GM12878 (cell line): ENCODE data around the gene TNFRSF11A. TPM values are rescaled to one million over a fixed set of nuclear protein-coding genes. Genes with fewer than 3 reads are reported as not detected.

Source experiments
- BRCA1 ChIP-seq: IDR thresholded peaks from 2 replicates; pipeline ENCODE4 v1.6.1; 2011; ENCODE audit warnings: low read depth, low read length, improper control_type of control experiment
- CHD4 ChIP-seq: fragments of 200-600 bp; sonication (generic); IDR thresholded peaks from 2 replicates; pipeline ENCODE4 v1.6.1; 2016; ENCODE audit warnings: mild to moderate bottlenecking
- EGR1 ChIP-seq, 2 experiments: IDR thresholded peaks; 1 replicate in 1 of 2; 2 replicates in 1 of 2; pipeline ENCODE4 v1.6.1; 2011 to 2012; ENCODE audit warnings: low read depth in 2 of 2, low read length in 2 of 2, borderline replicate concordance in 1 of 2, mild to moderate bottlenecking in 1 of 2, moderate library complexity in 1 of 2
- ETV6 ChIP-seq, 2 experiments: fragments of 450-650 bp in 1 of 2; IDR thresholded peaks in 1 of 2; conservative IDR thresholded peaks in 1 of 2; 2 replicates each; pipeline ENCODE4 v1.6.1; 2014; ENCODE audit warnings: antibody characterized with exemption in 1 of 2, borderline replicate concordance in 1 of 2, low read depth in 1 of 2, mild to moderate bottlenecking in 1 of 2, moderate library complexity in 1 of 2
- IKZF1 ChIP-seq: fragments of 450-650 bp; conservative IDR thresholded peaks from 2 replicates; pipeline ENCODE4 v1.6.1; 2017; ENCODE audit warnings: antibody characterized with exemption, mild to moderate bottlenecking
- MTA3 ChIP-seq: IDR thresholded peaks from 2 replicates; pipeline ENCODE4 v1.6.1; 2012; ENCODE audit warnings: low read length, inconsistent platforms, borderline replicate concordance
- MYC ChIP-seq: IDR thresholded peaks from 2 replicates; pipeline ENCODE4 v1.6.1; 2011; ENCODE audit warnings: mild to moderate bottlenecking, low read length, moderate library complexity, inconsistent platforms; ENCODE audit not compliant: insufficient read depth, insufficient replicate concordance, insufficient read length, severe bottlenecking
- NFIC ChIP-seq: IDR thresholded peaks from 2 replicates; pipeline ENCODE4 v1.6.1; 2012; ENCODE audit warnings: low read depth, mild to moderate bottlenecking, inconsistent platforms, low read length, moderate library complexity
- NR2C2 ChIP-seq: IDR thresholded peaks from 2 replicates; pipeline ENCODE4 v1.6.1; 2011; ENCODE audit warnings: borderline replicate concordance, low read depth; ENCODE audit not compliant: control insufficient read depth, insufficient read length
- POU2F2 ChIP-seq: IDR thresholded peaks from 3 replicates; pipeline ENCODE4 v1.6.1; 2011; ENCODE audit warnings: low read depth, mild to moderate bottlenecking, low read length, borderline replicate concordance
- RCOR1 ChIP-seq: conservative IDR thresholded peaks from 2 replicates; pipeline ENCODE4 v1.6.1; 2012; ENCODE audit warnings: low read depth, low read length, improper control_type of control experiment
- SMAD1 ChIP-seq: fragments of 450-650 bp; IDR thresholded peaks from 2 replicates; pipeline ENCODE4 v1.6.1; 2018; ENCODE audit warnings: mild to moderate bottlenecking, low read depth; ENCODE audit not compliant: partially characterized antibody
- STAT1 ChIP-seq: fragments of 450-650 bp; conservative IDR thresholded peaks from 2 replicates; pipeline ENCODE4 v1.6.1; 2014; ENCODE audit warnings: antibody characterized with exemption, mild to moderate bottlenecking
- TCF3 ChIP-seq: IDR thresholded peaks from 2 replicates; pipeline ENCODE4 v1.6.1; 2012; ENCODE audit warnings: low read depth, mild to moderate bottlenecking, low read length, borderline replicate concordance; ENCODE audit not compliant: insufficient read depth
- ZNF217 ChIP-seq: fragments of 450-650 bp; IDR thresholded peaks from 2 replicates; pipeline ENCODE4 v1.6.1; 2017; ENCODE audit warnings: antibody characterized with exemption, mild to moderate bottlenecking
- ZNF622 ChIP-seq: fragments of 450-650 bp; IDR thresholded peaks from 2 replicates; pipeline ENCODE4 v1.6.1; 2017; ENCODE audit warnings: mild to moderate bottlenecking, inconsistent platforms
- polyA plus RNA-seq, 11 experiments: library from polyadenylated mRNA; depleted of rRNA in 4 of 11; unstranded in 6 of 11; stranded (reverse) in 5 of 11; fragments of >200 nt; fragmentation: Nextera tagmentation in 4 of 11; fragmentation: Illumina TruSeq in 1 of 11; extraction: Ambion mirVana in 4 of 11; extraction: Trizol in 1 of 11; gene quantifications; 1 replicate in 1 of 11; 2 replicates in 10 of 11; pipeline versions ENCODE4 v1.2.1 to v1.2.3, GENCODE V29; 2011 to 2016; ENCODE audit warnings: inconsistent platforms in 2 of 11, missing spikeins in 2 of 11, low read depth in 1 of 11
- total RNA-seq, 4 experiments: library from RNA; depleted of rRNA in 3 of 4; stranded (reverse); fragments of >200 nt in 3 of 4; fragmentation: Illumina TruSeq in 1 of 4; extraction: Trizol in 1 of 4; gene quantifications; 2 replicates each; pipeline versions ENCODE4 v1.2.1 to v1.2.3, GENCODE V29; 2013 to 2021
- TF ChIP-seq, protein P1 (sequence below): fragments of 450-650 bp; conservative IDR thresholded peaks from 2 replicates; pipeline ENCODE4 v1.6.1; 2017; ENCODE audit warnings: mild to moderate bottlenecking, moderate library complexity
- TF ChIP-seq, protein P2 (sequence below): fragments of 450-650 bp; IDR thresholded peaks from 2 replicates; pipeline ENCODE4 v1.6.1; 2017; ENCODE audit warnings: mild to moderate bottlenecking, low read depth, inconsistent platforms; ENCODE audit not compliant: poor library complexity, severe bottlenecking
- TF ChIP-seq, protein P3 (sequence below): fragments of 450-650 bp; IDR thresholded peaks from 2 replicates; pipeline ENCODE4 v1.6.1; 2018; ENCODE audit warnings: borderline replicate concordance, mild to moderate bottlenecking; ENCODE audit not compliant: partially characterized antibody
- TF ChIP-seq, protein P4 (sequence below): IDR thresholded peaks from 2 replicates; pipeline ENCODE4 v1.6.1; 2012; ENCODE audit warnings: mild to moderate bottlenecking, low read depth, low read length

The TNFRSF11A gene
- total and polyA plus RNA-seq, 10 of the 15 experiments (the other 5 are each of a cell fraction or from before 2014, with no cell fraction given) = 0.07 to 4.0 (median 0.23) TPM

DNA sequence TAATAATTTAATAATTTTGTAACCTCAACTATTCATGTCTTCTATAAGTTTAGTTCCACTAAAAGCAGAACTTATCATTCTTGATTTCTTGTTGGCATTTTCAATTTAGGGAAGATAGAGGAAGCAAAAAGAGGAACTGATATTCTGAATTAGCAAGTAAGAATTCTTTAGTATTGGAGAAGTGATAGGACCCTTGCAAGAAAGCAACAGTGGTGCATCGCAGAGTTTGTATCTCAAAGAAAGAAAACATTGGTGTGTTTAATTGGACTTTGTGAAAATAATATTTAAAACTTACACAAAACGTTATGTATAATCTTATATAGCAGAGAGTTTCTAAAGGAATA, 36.5 kb upstream of the TNFRSF11A start (continued):
- no peak for TF ChIP-seq ZNF622
- TF ChIP-seq BRCA1 = no peak
- TF ChIP-seq CHD4 = 0 out of 2 replicates have a peak, but pooled peaks have one; percentile 44
- peak; percentile 60 for TF ChIP-seq IKZF1
- TF ChIP-seq, protein P1, sequence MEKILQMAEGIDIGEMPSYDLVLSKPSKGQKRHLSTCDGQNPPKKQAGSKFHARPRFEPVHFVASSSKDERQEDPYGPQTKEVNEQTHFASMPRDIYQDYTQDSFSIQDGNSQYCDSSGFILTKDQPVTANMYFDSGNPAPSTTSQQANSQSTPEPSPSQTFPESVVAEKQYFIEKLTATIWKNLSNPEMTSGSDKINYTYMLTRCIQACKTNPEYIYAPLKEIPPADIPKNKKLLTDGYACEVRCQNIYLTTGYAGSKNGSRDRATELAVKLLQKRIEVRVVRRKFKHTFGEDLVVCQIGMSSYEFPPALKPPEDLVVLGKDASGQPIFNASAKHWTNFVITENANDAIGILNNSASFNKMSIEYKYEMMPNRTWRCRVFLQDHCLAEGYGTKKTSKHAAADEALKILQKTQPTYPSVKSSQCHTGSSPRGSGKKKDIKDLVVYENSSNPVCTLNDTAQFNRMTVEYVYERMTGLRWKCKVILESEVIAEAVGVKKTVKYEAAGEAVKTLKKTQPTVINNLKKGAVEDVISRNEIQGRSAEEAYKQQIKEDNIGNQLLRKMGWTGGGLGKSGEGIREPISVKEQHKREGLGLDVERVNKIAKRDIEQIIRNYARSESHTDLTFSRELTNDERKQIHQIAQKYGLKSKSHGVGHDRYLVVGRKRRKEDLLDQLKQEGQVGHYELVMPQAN = no peak
- TF ChIP-seq NFIC = peak; percentile 61; the same call in 1 of the 2 replicates
- TF ChIP-seq, protein P2, sequence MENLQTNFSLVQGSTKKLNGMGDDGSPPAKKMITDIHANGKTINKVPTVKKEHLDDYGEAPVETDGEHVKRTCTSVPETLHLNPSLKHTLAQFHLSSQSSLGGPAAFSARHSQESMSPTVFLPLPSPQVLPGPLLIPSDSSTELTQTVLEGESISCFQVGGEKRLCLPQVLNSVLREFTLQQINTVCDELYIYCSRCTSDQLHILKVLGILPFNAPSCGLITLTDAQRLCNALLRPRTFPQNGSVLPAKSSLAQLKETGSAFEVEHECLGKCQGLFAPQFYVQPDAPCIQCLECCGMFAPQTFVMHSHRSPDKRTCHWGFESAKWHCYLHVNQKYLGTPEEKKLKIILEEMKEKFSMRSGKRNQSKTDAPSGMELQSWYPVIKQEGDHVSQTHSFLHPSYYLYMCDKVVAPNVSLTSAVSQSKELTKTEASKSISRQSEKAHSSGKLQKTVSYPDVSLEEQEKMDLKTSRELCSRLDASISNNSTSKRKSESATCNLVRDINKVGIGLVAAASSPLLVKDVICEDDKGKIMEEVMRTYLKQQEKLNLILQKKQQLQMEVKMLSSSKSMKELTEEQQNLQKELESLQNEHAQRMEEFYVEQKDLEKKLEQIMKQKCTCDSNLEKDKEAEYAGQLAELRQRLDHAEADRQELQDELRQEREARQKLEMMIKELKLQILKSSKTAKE = peak; percentile 61
- TF ChIP-seq NR2C2 = no peak
- TF ChIP-seq MYC = no peak
- no peak for TF ChIP-seq RCOR1
- no peak for TF ChIP-seq EGR1 (IDR thresholded peaks at IDR 0.05; ENCODE audit: borderline replicate concordance in 1 of 2, low read depth in 2 of 2, low read length in 2 of 2)
- peak; percentile 46; the same call in 1 of the 2 replicates for TF ChIP-seq ZNF217
- TF ChIP-seq, protein P3, sequence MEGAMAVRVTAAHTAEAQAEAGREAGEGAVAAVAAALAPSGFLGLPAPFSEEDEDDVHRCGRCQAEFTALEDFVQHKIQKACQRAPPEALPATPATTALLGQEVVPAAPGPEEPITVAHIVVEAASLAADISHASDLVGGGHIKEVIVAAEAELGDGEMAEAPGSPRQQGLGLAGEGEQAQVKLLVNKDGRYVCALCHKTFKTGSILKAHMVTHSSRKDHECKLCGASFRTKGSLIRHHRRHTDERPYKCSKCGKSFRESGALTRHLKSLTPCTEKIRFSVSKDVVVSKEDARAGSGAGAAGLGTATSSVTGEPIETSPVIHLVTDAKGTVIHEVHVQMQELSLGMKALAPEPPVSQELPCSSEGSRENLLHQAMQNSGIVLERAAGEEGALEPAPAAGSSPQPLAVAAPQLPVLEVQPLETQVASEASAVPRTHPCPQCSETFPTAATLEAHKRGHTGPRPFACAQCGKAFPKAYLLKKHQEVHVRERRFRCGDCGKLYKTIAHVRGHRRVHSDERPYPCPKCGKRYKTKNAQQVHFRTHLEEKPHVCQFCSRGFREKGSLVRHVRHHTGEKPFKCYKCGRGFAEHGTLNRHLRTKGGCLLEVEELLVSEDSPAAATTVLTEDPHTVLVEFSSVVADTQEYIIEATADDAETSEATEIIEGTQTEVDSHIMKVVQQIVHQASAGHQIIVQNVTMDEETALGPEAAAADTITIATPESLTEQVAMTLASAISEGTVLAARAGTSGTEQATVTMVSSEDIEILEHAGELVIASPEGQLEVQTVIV = no peak
- TF ChIP-seq SMAD1 = no peak
- TF ChIP-seq MTA3 = no peak
- no peak for TF ChIP-seq STAT1
- no peak for TF ChIP-seq ETV6 (conservative IDR thresholded peaks at IDR 0.05 in 1 of 2, IDR thresholded peaks at IDR 0.05 in 1 of 2; ENCODE audit: borderline replicate concordance in 1 of 2, low read depth in 1 of 2)
- TF ChIP-seq, protein P4, sequence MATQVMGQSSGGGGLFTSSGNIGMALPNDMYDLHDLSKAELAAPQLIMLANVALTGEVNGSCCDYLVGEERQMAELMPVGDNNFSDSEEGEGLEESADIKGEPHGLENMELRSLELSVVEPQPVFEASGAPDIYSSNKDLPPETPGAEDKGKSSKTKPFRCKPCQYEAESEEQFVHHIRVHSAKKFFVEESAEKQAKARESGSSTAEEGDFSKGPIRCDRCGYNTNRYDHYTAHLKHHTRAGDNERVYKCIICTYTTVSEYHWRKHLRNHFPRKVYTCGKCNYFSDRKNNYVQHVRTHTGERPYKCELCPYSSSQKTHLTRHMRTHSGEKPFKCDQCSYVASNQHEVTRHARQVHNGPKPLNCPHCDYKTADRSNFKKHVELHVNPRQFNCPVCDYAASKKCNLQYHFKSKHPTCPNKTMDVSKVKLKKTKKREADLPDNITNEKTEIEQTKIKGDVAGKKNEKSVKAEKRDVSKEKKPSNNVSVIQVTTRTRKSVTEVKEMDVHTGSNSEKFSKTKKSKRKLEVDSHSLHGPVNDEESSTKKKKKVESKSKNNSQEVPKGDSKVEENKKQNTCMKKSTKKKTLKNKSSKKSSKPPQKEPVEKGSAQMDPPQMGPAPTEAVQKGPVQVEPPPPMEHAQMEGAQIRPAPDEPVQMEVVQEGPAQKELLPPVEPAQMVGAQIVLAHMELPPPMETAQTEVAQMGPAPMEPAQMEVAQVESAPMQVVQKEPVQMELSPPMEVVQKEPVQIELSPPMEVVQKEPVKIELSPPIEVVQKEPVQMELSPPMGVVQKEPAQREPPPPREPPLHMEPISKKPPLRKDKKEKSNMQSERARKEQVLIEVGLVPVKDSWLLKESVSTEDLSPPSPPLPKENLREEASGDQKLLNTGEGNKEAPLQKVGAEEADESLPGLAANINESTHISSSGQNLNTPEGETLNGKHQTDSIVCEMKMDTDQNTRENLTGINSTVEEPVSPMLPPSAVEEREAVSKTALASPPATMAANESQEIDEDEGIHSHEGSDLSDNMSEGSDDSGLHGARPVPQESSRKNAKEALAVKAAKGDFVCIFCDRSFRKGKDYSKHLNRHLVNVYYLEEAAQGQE = no peak
- no peak for TF ChIP-seq TCF3
- TF ChIP-seq POU2F2 = no peak
